Dermis blood vessel endothelial cell (primary cell): ENCODE data around the gene NME7. TPM values are rescaled to one million over a fixed set of nuclear protein-coding genes. Genes with fewer than 3 reads are reported as not detected.

ENCODE experiments used
- DNase-seq: peaks from one replicate; pipeline ENCODE4 v3.0.0; 2010
- total RNA-seq: library from RNA; depleted of rRNA; stranded (reverse); fragments of >200 nt; gene quantifications from 2 replicates; pipeline ENCODE4 v1.2.3, GENCODE V29; 2014

Gene NME7
- total RNA-seq, 1 donor from 2014 or later = 18.0 TPM

DNA sequence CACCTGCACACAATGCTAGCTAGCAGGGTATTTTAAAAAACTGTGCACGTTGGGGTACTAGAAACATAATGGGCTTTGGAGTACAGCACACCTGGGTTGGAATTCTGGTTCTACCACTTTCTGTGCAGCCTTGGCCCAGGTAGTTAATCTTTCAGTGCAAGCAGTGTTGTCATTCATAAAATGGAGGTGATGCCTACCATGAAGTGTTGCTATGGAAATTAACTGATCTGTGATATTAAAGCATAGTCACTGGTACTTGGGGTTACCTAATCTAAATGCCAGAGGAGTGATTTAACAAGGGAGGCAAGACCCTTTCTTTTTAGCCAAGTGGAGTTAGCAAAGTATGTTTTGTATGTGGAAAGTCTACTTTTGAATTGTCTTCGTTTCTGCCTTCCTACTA is 243.1 kb downstream of the NME7 start:
- no peak for DNase-seq

DNA sequence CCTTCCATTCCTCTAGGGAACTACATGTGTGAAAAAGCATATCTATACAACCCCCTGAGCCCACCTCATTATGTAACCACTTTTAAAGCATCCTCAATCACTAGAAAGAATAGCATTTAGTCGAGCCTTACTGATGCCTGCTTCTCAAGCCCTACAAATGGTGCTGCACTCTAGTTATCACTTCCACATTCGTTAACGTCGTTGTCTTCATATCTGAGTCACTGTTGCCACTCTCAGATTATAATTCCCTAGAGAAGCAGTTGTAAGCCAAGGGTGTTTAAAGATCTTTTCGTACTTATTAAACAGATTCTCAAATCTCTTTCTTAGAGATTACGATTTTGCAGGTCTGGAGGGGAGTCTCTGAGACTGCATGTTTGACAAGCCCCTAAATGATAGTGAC is 244.6 kb downstream of the NME7 start:
- no peak for DNase-seq

DNA sequence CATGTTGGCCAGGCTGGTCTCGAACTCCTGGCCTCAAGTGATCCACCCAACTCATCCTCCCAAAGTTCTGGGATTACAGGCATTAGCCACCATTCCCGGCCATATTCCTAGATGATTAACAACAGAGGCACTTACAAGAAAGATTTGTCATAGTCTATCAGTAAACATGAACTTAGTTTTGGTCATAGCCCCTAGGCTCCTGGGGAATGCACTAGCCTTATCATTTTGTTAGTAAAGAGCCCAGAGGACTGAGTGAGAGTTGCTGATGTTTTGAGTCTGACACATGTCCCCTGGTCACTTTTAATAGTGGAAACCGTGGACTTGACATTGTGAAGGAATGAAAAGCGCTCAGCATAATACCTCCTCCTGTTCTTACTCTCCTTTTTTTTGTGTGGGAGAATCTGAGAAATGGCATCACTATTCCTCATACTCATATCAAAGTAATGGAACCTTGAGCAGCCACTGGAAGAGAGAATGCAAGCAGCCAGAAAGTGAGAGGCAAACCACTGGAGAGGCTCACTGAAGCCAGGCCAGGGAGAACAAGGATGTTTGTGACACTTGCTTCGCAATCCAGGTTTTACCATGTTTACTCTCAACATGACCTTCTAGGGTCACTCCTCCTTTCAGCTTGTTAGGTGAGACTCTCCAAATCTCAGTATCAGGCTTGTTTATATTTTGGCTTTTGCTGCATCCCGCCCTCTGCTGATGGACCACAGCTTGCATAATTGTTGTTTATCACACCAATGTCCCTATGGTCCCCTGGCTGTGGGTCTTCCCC is 246.3 kb downstream of the NME7 start:
- DNase-seq = no peak

DNA sequence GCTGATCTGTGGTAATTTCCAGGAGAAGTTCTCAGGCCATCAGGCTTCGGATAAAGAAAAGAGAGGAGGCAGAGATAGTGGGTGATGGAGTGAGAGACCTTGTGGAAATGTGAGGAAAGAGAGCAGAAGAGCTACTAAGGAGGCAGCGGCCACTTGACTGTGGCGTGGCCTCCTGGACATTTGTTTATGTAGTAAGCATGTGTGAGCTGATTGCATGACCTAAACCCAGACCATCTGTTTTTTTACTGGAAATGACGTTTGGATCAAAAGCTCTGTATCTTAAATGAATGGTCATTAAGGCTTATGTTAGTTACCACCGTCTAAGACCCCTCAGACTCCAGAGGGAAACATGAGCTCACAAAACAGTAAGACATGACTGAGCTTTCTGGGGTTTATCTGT is 247.5 kb downstream of the NME7 start:
- no peak for DNase-seq

DNA sequence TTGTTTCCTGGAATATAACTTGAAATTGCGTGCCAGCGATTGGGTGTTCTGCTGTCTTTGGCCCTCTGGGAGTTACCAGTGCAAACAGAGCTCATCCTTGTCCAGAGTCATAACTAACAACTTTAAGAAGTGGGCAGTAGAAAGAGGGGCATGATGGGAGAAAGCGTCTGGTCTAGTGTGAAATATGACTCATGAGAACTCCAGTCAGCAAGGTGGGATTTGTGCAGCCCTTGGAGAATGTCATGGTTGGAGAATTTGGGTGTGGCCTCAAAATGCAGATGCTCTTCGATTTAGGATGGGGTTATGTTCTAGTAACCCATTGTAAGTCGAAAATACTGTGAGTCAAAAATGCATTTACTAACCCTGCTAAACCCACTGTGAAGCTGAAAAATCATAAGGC is 248.2 kb downstream of the NME7 start:
- DNase-seq = no peak

DNA sequence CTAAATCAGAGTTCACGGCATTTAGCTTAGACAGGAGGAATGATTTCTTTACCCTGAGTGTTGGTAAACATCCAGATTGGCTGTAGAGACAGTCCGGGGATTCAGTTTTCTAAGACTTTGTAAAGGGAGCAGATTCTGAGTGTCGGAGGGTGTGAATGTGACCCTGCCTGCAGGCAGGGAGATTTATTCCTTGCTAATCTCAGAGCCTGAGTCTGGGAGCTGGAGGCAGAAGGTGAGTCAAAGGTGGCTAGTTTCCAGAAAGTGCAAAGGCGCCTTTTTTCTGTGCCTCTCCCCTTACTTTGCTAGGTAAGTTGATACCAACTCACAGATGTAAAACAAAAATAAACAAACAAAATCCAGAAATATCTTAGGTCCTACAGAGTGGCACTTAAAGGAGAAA is 249.4 kb downstream of the NME7 start:
- DNase-seq = no peak

DNA sequence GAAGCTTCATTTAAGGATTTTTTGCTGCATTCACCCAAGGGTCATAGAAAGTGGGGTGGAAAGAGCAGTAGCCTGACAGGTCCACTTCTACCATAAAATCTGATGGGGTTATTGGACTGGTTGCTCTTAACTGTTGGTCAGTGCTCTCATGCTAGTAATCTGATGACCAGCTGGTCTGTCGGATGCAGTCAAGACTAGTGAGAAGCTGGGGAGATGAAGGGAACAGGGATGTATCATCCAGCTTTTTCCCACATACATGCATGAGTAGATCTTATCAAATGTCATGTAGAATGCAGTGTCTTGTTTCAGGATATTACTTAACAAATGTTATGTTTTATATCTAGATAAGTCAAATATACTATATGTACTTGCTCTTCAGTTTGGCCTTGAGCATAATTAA is 250.0 kb downstream of the NME7 start:
- DNase-seq = no peak

DNA sequence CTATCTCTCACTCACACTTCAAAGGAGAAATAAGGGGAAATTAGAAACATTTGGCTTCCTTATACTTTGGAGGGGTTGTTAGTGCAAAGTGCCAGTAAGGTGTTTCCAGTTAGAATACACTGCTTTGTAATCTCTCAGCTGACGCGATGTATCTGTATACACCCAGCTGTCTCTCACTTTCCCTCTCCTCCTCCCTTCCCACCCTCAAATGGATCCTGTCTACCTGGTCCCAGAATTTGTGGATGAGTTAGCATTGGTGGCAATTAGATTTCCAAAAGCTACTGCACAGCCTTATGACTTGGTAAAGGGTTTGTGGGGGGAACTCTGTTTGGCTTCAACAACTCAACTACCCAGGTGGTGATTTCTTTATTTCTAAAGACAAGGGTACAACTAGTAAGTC is 250.6 kb downstream of the NME7 start:
- DNase-seq = no peak

DNA sequence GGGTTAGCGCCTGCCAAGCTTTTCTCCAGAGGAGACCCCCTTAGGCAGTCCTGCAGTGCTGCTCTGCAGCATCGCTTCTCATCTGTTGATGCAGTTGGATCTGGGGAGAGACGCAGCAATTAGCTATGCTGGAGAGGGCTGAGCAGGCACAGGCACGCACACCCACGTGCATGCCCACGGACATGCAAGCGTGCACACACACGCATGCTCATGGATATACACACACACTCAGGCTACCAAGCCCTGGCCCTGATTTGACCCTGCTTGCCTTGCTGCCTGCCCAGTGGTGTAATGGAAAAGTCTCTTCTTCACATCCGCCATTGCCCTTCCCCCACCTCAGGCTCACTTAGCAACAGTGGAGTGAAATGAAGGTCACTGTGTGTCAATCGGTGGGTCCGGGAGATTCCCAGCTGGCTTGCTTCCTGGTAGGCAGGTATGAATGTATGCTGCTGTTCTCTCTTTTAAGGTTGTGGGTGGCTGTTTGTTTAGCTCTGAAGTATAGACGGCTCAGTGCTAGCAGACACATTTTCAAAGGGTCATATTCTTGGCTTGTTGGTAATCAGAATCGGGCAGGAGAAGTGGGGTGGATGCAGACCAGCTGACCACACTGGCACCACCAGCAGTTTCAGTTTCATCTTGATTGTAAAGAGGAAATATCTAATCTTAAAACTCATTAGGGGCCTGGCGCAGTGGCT is 251.6 kb downstream of the NME7 start:
- peak; percentile 71 for DNase-seq

DNA sequence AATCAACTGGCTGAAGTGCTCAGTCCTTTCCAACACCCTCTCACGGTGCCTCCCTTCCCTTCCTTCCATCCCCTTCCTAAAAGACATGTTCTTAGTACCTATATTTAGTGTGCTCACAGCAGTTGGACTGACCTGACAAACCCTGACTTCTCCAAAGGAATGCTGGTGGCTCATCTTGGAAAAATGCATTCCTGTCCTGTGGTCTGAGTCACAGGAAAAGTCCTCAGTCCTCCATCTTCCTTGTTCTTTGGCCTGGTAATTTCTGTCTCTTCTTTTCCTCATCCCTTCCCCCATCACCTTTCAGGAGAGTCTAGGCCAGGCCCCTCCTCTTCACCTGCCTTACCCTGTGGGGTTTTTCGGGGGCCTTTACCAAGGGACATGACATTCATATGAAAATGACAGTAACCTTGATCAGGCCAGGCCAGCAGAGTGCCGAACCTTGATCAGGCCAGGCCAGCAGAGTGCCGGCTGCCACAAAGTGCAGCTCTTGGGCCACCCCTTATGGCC is 253.9 kb downstream of the NME7 start:
- DNase-seq = peak; percentile 85

DNA sequence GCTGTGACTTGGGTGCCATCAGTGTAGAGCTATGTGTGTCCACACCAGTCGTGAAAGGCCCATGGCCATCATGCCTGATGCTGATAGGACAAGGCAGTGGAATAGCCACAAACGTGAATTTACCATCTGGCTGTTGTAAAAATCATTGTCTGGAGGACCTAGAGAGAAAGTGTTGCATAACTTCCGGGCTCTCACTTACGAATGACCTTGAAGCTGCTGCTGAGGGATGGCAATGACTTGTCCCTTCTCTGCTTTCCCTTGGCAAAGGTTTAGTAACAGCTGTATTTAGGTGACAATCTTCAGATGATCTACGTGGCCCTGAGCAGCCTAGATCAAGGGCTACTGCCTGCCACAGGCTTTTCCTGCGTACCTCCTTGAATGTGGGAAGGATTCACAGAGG is 255.4 kb downstream of the NME7 start:
- peak; percentile 33 for DNase-seq

DNA sequence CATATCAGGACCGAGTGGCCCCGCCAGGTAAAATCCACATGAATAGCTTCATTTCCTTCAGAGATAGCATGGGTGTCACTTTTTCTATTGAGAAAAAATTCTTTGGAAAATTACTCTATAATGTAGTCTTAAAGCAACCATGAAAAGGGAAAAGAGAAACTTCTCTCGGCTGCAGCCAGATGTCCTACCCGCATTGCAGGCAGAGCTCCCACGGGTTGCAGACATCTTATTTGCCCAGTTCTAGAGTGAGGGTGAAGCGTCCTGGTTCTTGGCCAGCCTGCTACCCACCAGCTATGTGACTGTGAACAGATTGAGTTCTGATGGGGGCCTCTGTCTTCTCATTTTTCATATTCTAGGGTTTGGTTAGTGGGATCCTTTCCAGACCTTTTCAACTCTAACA is 256.1 kb downstream of the NME7 start:
- no peak for DNase-seq

DNA sequence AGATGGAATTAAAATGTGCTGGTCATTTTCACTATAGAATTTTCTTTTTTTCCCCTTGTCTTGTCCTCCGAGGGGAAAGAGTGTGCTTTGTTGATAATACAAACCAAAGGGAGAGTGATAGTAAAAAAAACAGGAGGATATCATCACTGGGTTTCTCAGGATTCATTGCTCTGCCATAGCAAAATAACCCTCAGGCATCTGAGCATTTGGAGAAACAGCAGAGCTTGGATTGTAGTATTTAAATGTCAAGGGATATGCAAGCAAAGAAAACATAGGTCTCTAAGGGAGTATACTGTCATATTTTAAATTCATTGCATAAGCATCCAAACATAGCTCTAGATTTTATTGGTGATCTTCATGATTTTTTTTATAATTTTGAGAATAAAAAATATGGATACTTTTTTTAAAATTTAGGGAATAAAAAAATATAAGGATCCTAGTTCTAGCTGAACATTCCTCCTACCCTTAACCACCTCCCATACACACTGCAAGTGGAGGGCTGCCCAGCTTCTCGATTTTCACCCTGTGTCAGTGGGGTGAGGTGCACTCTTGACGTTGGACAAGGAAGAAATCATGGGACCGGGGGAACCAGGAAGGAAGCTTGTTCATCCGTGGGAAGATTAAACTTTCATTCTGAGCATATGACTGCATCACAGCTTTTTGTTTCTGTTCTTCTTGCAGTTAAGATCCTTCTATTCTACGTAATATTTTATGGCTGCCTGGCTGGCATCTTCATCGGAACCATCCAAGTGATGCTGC is 256.7 kb downstream of the NME7 start:
- peak; percentile 78 for DNase-seq

DNA sequence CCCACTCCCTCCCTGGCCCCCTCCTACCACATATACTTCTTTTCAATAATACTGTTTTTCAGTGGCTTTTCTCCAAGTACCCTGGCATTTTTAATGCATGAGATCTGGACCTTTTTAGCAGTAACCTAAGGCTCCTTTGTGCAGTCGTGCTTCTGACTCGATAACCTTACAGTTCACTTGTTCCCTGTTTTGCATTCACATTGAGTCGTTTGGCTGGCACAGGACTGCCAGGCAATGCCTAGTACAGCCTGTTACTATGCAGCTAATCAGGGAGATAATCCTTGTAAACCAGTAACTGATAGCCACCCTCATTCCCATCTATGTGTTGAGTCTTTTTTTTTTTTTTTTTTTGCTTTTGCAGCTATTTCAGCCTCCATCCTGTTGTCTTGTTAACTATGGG is 257.4 kb downstream of the NME7 start:
- no peak for DNase-seq

DNA sequence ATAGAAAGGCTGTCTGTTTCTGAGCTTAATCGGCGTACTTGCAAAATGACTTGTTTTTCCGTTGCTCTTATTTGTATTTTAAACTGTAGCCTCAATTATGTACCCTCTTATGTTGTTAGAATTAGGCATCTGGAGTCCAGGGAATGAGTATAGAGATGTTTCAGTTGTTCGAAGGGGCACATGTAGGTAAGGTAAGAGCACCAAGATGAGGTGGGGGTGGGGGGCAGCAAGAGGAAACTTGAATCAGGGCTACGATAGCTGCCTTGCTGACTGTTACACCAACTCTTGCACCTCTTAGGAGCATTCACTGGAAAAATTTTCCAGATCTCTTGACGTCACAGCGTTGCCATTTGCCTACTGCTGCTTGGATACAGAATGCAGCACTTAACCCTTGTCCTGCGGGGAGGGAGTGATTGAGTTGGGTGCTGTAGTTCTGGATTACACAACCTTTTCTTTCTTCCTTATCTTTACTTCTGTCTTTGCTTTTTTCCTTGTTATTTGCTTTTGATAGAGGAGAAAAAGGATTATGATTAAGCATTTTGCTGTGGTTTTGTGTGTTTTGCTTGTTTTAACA is 257.9 kb downstream of the NME7 start:
- DNase-seq = peak; percentile 88

DNA sequence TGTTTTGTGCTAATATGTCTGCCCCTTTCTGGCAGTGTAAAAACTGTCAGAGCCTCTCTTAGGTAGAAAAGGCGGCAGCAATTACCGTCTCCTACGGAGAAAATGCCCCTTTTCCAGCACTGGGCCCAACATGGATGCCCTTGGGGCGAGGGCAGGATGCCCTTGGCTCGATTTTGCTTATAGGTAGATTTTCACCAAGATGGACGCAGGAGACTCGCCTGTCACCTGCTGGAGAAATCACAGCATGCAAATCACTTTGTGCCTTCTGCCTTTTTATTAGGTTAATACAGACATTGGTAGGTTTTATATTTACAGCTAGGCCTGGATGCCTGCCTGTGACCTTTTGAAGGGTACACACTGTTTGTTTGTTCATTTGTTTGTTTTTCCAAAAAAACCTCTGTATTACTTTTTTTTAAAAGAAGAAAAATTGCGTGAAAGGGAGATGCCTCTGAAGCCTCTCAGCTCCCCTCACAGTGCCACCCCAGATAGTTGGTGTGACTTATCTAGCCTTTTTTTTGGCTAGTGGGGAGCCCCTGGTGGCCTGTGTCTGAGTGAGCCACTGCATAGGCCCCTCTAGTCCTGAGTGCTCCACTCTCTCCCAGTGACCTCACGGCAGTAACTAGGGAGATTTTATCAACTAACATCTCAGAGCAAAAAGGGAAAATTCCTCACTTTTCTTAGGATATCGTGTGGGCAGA is 258.6 kb downstream of the NME7 start:
- peak; percentile 60 for DNase-seq

DNA sequence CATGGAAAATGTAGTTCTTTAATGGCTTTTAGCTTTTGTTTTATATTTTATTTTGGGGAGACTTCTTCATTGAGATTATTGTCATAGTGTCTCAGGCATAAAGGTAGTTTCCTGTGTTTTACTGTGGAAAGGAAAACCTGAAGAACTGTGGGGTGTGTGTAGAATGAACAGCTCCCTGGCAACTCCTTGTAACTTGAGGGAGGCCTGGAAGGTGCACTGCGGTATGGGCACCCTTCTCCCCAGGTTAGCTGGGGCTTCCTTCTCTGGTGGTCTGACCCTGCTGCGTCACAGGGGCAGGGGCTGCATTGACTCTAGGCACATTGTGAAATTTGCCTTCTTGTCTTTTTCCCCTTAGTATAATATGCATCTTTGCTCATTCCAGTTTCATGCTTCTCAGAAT is 259.4 kb downstream of the NME7 start:
- no peak for DNase-seq

DNA sequence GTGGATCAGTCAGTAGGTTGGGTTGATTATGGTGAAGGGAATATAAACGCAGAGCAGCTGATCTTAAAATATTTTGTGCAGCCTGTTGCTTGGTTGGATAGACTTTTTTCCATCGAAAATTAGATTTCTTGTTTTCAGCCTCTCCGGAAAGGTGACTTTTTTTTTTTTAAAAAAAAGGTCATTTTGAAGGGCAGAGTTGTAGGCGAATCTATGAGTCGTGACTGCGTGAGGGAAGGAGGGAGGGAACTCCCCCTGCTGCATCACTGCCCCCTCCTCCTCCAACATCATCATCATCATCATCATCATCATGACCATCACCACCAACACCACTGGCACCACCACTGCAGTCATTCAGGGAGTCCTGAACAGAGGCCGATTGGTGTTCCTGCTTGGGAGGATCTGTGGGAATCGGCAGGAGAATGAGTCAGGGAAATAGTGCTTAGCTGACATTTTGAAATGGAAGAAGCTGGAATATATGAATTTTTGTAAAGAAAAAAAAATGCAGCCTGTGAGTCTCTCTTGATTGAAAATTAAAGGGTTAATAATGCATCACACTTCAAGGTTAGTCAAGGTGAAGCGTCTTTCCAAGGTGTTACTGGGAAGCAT is 259.9 kb downstream of the NME7 start:
- DNase-seq = peak; percentile 52

DNA sequence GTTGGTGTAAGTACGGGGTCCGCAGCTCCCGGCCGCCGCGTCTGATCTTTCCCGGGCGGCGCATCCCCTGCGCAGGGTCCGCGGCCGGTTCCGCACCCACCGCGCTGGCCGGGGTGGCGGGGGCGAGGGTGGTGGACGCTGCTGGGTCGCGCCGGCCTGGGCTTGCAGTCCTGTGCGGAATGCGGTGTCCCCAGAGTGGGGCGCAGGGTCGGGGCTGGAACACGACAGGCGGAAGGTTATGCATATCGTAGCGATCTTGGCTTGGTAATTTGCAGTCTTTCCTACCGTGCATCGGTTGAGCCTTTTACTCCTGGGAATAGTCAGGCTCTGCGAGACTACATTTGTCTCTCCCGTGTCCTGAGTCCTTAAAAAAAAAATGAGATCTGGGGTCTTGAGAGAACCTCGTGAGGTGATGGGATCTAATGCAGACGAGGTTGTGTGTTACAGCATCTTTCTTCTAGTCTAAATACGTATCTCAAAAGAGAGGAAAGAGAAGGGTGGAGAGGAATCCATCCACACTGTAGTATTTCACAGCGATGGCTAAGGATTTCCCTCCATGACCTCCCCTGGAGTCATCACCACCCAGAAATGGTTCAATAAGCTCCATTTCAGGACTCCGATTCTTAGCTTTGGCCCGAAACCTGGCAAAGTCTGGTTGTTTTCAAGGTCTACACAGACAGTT is 260.5 kb downstream of the NME7 start:
- DNase-seq = peak; percentile 49

DNA sequence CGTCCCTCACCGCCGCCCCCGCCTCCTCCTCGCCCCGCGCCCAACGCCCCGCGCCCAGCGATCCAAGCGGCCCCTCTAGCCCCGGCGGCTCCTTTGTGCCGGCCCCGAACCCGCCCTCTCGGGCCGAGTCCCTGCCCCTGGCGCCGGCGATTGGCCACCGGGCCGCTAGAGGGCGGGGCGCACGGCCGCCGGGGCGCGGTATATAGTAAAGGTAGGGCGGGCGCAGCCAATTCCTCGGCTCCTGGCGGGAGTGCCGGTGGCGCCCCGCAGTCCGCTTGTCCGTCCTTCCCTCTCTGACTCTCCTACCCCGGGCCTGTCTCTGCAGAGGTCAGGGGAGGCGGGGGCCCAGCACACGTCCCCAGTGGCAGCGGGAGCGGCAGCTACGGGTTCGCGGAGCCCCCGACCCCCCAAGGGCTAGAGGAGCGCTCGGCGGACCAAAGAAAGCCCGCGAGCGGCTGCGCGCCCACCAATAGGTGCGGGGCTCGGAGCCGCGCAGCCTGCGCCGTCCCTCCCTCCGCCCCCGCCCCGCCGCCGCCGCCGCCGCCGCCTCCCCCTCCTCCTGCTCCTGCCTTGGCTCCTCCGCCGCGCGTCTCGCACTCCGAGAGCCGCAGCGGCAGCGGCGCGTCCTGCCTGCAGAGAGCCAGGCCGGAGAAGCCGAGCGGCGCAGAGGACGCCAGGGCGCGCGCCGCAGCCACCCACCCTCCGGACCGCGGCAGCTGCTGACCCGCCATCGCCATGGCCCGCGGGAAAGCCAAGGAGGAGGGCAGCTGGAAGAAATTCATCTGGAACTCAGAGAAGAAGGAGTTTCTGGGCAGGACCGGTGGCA is 261.3 kb downstream of the NME7 start, which contains the start of gene ATP1B1:
Gene ATP1B1, plus strand, starts transcription at position 596 of the 826 bp plus-strand sequence. Its CDS starts 140 bp downstream, at position 736.
- DNase-seq = peak; percentile 89
